Measurements from ENCODE around the gene PLEKHN1.

PLEKHN1 gene

GRCh38 chr1:947958-948357 lies 18.3 kb upstream of the PLEKHN1 start:
- TF ChIP-seq ZNF384 (IDR thresholded peaks at IDR 0.05): no peak
- TF ChIP-seq HDGF (IDR thresholded peaks at IDR 0.05; ENCODE audit: borderline replicate concordance): no peak
- no peak for TF ChIP-seq TARDBP (IDR thresholded peaks at IDR 0.05)
- no peak for TF ChIP-seq CTBP1 (IDR thresholded peaks at IDR 0.05; ENCODE audit: borderline replicate concordance)
- TF ChIP-seq SP1 (IDR thresholded peaks at IDR 0.05): no peak
- no peak for TF ChIP-seq BHLHE40 (IDR thresholded peaks at IDR 0.05; ENCODE audit: borderline replicate concordance)
- TF ChIP-seq SUZ12 (IDR thresholded peaks at IDR 0.05): no peak
- no peak for TF ChIP-seq PKNOX1 (IDR thresholded peaks at IDR 0.05)
- no peak for TF ChIP-seq LEF1 (IDR thresholded peaks at IDR 0.05; ENCODE audit: borderline replicate concordance)
- DNase-seq (ENCODE audit: extremely low spot score): no peak
- ChIA-PET POLR2A (no interaction called here), CTCF (no interaction called here)

GRCh38 chr1:950268-950667 lies 16.0 kb upstream of the PLEKHN1 start:
- TF ChIP-seq SP1 (IDR thresholded peaks at IDR 0.05) (no peak), ELF4 (IDR thresholded peaks at IDR 0.05) (no peak), FOXA1 (IDR thresholded peaks at IDR 0.05) (no peak), L3MBTL2 (conservative IDR thresholded peaks at IDR 0.05) (no peak), TARDBP (IDR thresholded peaks at IDR 0.05) (peak; percentile 32; the same call in 1 of the 2 replicates), ARNT (IDR thresholded peaks at IDR 0.05) (no peak), ZNF384 (IDR thresholded peaks at IDR 0.05) (no peak)
- CTCF ChIA-PET: interaction anchor here (1.6 kb wide), 1 partner anchor 9 kb away, joined by 7 read pairs; no protein-coding TSS in a partner anchor
- DNase-seq (ENCODE audit: extremely low spot score): no peak
- POLR2A ChIA-PET: no interaction called here

GRCh38 chr1:950881-951280 lies 15.4 kb upstream of the PLEKHN1 start:
- ChIA-PET CTCF (interaction anchor here (1.6 kb wide), 1 partner anchor 9 kb away, joined by 7 read pairs; no protein-coding TSS in a partner anchor), POLR2A (no interaction called here)
- DNase-seq (ENCODE audit: extremely low spot score): no peak
- TF ChIP-seq FOXM1 (IDR thresholded peaks at IDR 0.05; ENCODE audit: borderline replicate concordance): no peak
- TF ChIP-seq CTBP1 (IDR thresholded peaks at IDR 0.05; ENCODE audit: borderline replicate concordance): no peak
- no peak for TF ChIP-seq BHLHE40 (IDR thresholded peaks at IDR 0.05; ENCODE audit: borderline replicate concordance)
- no peak for TF ChIP-seq ARNT (IDR thresholded peaks at IDR 0.05)
- TF ChIP-seq L3MBTL2 (conservative IDR thresholded peaks at IDR 0.05): no peak
- TF ChIP-seq HDGF (IDR thresholded peaks at IDR 0.05; ENCODE audit: borderline replicate concordance): no peak
- no peak for TF ChIP-seq ELF4 (IDR thresholded peaks at IDR 0.05)

- ChIA-PET POLR2A (no interaction called here), CTCF (interaction anchor here (0.7 to 1.6 kb wide), 3 partner anchors 10 to 46 kb away, joined by 3 to 7 read pairs (median 3); partner anchors contain the start of gene PLEKHN1)
- DNase-seq (ENCODE audit: extremely low spot score): no peak
- TF ChIP-seq TARDBP (IDR thresholded peaks at IDR 0.05): no peak
- TF ChIP-seq L3MBTL2 (conservative IDR thresholded peaks at IDR 0.05): peak; percentile 35; the same call in 1 of the 2 replicates
Observed at GRCh38 chr1:951364-951763, 14.9 kb upstream of the PLEKHN1 start.

GRCh38 chr1:952201-952600 lies 14.1 kb upstream of the PLEKHN1 start:
- DNase-seq (ENCODE audit: extremely low spot score): no peak
- ChIA-PET POLR2A (no interaction called here), CTCF (interaction anchor here (0.7 to 1.6 kb wide), 3 partner anchors 10 to 47 kb away, joined by 3 to 7 read pairs (median 3); partner anchors contain the start of gene PLEKHN1)
- no peak for TF ChIP-seq L3MBTL2 (conservative IDR thresholded peaks at IDR 0.05)
- no peak for TF ChIP-seq NFRKB (IDR thresholded peaks at IDR 0.05)
- no peak for TF ChIP-seq TARDBP (IDR thresholded peaks at IDR 0.05)
- TF ChIP-seq FOXK2 (IDR thresholded peaks at IDR 0.05): no peak
- no peak for TF ChIP-seq FOXA1 (IDR thresholded peaks at IDR 0.05)
- TF ChIP-seq ELF4 (IDR thresholded peaks at IDR 0.05): no peak
- no peak for TF ChIP-seq SUZ12 (IDR thresholded peaks at IDR 0.05)
- TF ChIP-seq HDGF (IDR thresholded peaks at IDR 0.05; ENCODE audit: borderline replicate concordance): no peak
- no peak for TF ChIP-seq BHLHE40 (IDR thresholded peaks at IDR 0.05; ENCODE audit: borderline replicate concordance)
- no peak for TF ChIP-seq CTBP1 (IDR thresholded peaks at IDR 0.05; ENCODE audit: borderline replicate concordance)
- no peak for TF ChIP-seq ZNF384 (IDR thresholded peaks at IDR 0.05)
- TF ChIP-seq SP1 (IDR thresholded peaks at IDR 0.05): no peak
- TF ChIP-seq FOXM1 (IDR thresholded peaks at IDR 0.05; ENCODE audit: borderline replicate concordance): no peak
- TF ChIP-seq LEF1 (IDR thresholded peaks at IDR 0.05; ENCODE audit: borderline replicate concordance): no peak

GRCh38 chr1:952603-953002 lies 13.7 kb upstream of the PLEKHN1 start:
- ChIA-PET CTCF (interaction anchor here (1.2 kb wide), 1 partner anchor 48 kb away, joined by 3 read pairs; no protein-coding TSS in a partner anchor), POLR2A (no interaction called here)
- TF ChIP-seq FOXK2 (IDR thresholded peaks at IDR 0.05): no peak
- no peak for TF ChIP-seq FOXA1 (IDR thresholded peaks at IDR 0.05)
- no peak for TF ChIP-seq PKNOX1 (IDR thresholded peaks at IDR 0.05)
- TF ChIP-seq TARDBP (IDR thresholded peaks at IDR 0.05): no peak
- TF ChIP-seq NFRKB (IDR thresholded peaks at IDR 0.05): no peak
- TF ChIP-seq L3MBTL2 (conservative IDR thresholded peaks at IDR 0.05): no peak
- no peak for TF ChIP-seq LEF1 (IDR thresholded peaks at IDR 0.05; ENCODE audit: borderline replicate concordance)
- TF ChIP-seq SUZ12 (IDR thresholded peaks at IDR 0.05): no peak
- no peak for DNase-seq (ENCODE audit: extremely low spot score)

- ChIA-PET CTCF (no interaction called here), POLR2A (interaction anchor here (1.8 to 2.0 kb wide), 2 partner anchors 12 to 15 kb away, joined by 7 to 10 read pairs; no protein-coding TSS in a partner anchor)
- TF ChIP-seq LEF1 (IDR thresholded peaks at IDR 0.05; ENCODE audit: borderline replicate concordance): no peak
- TF ChIP-seq CTBP1 (IDR thresholded peaks at IDR 0.05; ENCODE audit: borderline replicate concordance): no peak
- no peak for TF ChIP-seq PKNOX1 (IDR thresholded peaks at IDR 0.05)
- no peak for TF ChIP-seq SUZ12 (IDR thresholded peaks at IDR 0.05)
- TF ChIP-seq HDGF (IDR thresholded peaks at IDR 0.05; ENCODE audit: borderline replicate concordance): no peak
- TF ChIP-seq SP1 (IDR thresholded peaks at IDR 0.05): no peak
- TF ChIP-seq NFRKB (IDR thresholded peaks at IDR 0.05): no peak
- no peak for TF ChIP-seq ZNF384 (IDR thresholded peaks at IDR 0.05)
- TF ChIP-seq FOXM1 (IDR thresholded peaks at IDR 0.05; ENCODE audit: borderline replicate concordance): no peak
- no peak for DNase-seq (ENCODE audit: extremely low spot score)
Observed at GRCh38 chr1:953524-954320, 12.6 kb upstream of the PLEKHN1 start.

Data from HEK293T (cell line).